GM12864 (cell line): Measurements from ENCODE around the gene YLPM1.

Experiments used
- DNase-seq: peaks from one replicate; pipeline ENCODE4 v3.0.0-alpha.2; 2011; ENCODE audit warnings: low read depth
- H3K4me3 ChIP-seq: 2 replicates; pipeline ENCODE4 v1.5.1; 2011; ENCODE audit warnings: mild to moderate bottlenecking, low read depth, low read length, control low read depth
- TF ChIP-seq, protein P1 (sequence below): IDR thresholded peaks from 2 replicates; pipeline ENCODE4 v1.5.1; 2011; ENCODE audit warnings: low read depth, mild to moderate bottlenecking, moderate library complexity, low read length, control low read depth, inconsistent platforms; ENCODE audit errors: missing control alignments

Gene YLPM1

GRCh38 chr14:74853581-74853980 lies 90.5 kb downstream of the YLPM1 start:
- TF ChIP-seq, protein P1, sequence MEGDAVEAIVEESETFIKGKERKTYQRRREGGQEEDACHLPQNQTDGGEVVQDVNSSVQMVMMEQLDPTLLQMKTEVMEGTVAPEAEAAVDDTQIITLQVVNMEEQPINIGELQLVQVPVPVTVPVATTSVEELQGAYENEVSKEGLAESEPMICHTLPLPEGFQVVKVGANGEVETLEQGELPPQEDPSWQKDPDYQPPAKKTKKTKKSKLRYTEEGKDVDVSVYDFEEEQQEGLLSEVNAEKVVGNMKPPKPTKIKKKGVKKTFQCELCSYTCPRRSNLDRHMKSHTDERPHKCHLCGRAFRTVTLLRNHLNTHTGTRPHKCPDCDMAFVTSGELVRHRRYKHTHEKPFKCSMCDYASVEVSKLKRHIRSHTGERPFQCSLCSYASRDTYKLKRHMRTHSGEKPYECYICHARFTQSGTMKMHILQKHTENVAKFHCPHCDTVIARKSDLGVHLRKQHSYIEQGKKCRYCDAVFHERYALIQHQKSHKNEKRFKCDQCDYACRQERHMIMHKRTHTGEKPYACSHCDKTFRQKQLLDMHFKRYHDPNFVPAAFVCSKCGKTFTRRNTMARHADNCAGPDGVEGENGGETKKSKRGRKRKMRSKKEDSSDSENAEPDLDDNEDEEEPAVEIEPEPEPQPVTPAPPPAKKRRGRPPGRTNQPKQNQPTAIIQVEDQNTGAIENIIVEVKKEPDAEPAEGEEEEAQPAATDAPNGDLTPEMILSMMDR: no peak
- DNase-seq: no peak
- H3K4me3 ChIP-seq: no peak overlapping the region

- H3K4me3 ChIP-seq: no peak overlapping the region
- DNase-seq: no peak
- TF ChIP-seq, protein P1: no peak
Measured at GRCh38 chr14:74855021-74855420, 91.9 kb downstream of the YLPM1 start.

DNA sequence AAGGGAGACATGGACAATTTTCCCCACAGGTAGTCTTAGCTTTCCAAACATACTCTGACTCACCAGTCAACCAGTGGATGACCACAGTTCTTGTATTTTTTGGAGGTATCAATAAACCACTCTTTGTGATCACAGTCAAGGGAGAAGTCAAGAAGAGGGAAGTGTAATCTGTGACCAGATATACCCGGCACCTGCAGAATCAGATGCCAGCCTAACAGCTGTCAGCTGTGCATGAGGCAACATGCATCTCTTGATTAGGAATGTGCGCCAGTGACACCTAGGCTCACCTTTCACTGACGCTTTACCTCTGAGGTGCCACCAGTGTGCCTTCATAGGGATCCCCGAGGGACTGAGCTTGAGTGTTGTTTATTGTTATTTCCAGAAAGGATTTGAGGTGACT lies 92.8 kb downstream of the YLPM1 start:
- H3K4me3 ChIP-seq: no peak overlapping the region
- no peak for DNase-seq
- TF ChIP-seq, protein P1: no peak

- TF ChIP-seq, protein P1: no peak
- no peak for DNase-seq
Measured at GRCh38 chr14:74856366-74856765, 93.2 kb downstream of the YLPM1 start.

GRCh38 chr14:74858022-74858421 lies 94.9 kb downstream of the YLPM1 start:
- no peak for DNase-seq
- TF ChIP-seq, protein P1: no peak
- no peak overlapping the region for H3K4me3 ChIP-seq

More at GRCh38 chr14:74856366-74856765, 93.2 kb downstream of the YLPM1 start:
- no peak overlapping the region for H3K4me3 ChIP-seq

DNA sequence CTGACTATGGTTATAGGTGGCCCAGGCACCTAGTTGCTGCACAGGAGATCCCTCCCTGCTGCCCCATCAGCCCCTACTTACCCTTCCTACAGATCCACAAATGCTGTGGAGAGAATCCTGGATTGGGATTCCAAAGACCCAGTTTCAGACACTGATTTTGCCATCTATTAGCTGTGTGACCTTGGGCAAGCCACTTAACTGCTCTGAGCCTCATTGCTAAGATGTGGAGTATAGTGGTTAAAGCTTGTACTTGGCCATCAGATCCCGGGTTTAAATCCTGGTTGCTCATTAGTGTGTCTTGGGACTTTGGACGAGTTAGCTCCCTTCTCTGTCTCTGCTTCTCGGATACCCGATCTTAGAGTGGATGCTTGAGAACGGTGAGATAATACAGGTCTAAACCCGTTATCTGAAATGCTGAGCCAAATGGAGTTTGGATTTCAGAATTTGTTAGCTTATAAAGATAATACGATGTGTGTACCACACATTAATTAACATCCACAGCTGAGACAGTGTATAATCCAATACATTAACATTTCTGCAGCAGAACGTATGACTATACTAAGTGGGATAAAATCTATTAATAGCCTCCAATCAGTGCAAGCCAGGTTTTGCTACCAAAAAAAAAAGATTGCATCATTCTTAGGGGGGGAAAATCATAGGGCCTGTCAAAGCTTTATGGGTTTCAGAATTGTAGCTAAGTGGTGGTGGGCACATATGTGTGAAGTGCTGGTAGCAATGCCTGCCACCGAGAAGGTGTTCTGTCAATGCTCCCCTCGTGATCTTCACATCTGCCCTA lies 96.8 kb downstream of the YLPM1 start:
- no peak for DNase-seq
- TF ChIP-seq, protein P1: no peak

More for the DNA sequence above, 96.8 kb downstream of the YLPM1 start:
- H3K4me3 ChIP-seq: no peak overlapping the region
